ENCODE measurements around the gene MACROD1.

DNA sequence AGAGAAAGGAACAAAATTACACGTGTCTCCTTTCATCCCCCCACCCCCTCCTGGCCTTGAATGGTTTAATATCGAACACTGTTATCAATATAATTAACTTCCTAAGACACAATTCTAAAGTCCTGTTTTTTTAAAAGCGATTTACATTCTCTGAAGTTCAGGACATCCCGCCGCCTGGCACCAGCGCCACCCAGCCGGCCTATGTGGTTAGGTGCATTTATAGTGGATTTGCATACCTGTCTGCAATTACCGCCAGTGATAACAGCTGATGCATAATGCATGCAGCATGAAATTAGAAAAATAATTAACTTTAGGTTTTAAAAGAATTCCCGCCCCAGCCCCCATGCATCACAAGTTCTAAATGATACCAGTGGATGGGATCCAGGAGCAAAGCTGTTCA lies 58.6 kb downstream of the MACROD1 start:
- TF ChIP-seq POLR2A (IDR thresholded peaks at IDR 0.05) = no peak
- TF ChIP-seq, protein P1, sequence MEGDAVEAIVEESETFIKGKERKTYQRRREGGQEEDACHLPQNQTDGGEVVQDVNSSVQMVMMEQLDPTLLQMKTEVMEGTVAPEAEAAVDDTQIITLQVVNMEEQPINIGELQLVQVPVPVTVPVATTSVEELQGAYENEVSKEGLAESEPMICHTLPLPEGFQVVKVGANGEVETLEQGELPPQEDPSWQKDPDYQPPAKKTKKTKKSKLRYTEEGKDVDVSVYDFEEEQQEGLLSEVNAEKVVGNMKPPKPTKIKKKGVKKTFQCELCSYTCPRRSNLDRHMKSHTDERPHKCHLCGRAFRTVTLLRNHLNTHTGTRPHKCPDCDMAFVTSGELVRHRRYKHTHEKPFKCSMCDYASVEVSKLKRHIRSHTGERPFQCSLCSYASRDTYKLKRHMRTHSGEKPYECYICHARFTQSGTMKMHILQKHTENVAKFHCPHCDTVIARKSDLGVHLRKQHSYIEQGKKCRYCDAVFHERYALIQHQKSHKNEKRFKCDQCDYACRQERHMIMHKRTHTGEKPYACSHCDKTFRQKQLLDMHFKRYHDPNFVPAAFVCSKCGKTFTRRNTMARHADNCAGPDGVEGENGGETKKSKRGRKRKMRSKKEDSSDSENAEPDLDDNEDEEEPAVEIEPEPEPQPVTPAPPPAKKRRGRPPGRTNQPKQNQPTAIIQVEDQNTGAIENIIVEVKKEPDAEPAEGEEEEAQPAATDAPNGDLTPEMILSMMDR (IDR thresholded peaks at IDR 0.05) = no peak
